ENCODE measurements around the gene GLCE. TPM values are rescaled to one million over a fixed set of nuclear protein-coding genes. Genes with fewer than 3 reads are reported as not detected.
A peak's percentile ranks its signal among the peaks of the same experiment; 100 is the strongest.

GLCE gene
- total and polyA plus RNA-seq, 7 experiments from 2014 or later: 3.0 to 8.8 (median 5.7) TPM

DNA sequence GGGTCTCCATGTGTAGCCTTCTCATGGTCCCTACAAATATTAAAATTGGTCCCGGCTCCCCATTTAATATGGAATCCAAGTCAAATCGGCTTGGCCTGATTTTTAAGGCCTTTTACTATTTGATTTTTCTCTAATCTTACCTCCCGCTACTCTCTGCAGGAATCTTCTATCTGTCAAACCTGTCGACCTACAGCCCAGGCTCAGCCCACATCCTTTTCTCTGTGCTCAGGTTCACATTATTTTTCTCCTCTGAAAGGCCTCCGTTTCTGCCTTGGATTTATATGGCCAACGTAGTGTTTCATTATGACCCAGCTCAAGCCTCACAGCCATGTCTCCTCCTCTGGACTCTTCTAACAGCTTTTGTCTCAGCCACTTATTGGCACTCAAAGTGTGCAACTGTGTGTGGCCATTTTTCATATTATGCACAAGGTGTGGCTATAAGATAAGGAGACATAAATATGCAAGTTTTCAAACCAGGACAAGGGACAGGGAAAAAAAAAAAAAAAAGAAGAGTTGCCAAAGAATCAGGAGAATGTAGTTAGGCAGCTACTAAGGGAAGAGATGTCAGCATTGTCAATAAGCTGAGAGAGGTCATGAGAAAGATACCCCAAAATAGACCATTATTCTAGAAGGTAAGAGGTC is 2.1 kb upstream of the GLCE start:
- POLR2A ChIA-PET: no interaction called here
- peaks cover 5 to 7% of the 10 kb centered on the region in 2 donors for H3K4me1 ChIP-seq (ENCODE audit: control insufficient read depth in 2 of 2, insufficient read depth in 2 of 2, low read length in 2 of 2)
- H3K9me3 ChIP-seq (ENCODE audit: control insufficient read depth in 2 of 3, low read length in 3 of 3): no peaks in the 10 kb centered on the region
- Mint-ChIP-seq H3K4me1 (peaks cover 11 to 18% (median 16%) of the 10 kb centered on the region in 7 donors), H3K27me3 (peaks cover 15 to 52% (median 16%) of the 10 kb centered on the region in 5 donors), H3K9me3 (no peaks in the 10 kb centered on the region), H3K27ac (peak overlapping the region in 2 of 9 donors; percentile 12 to 22), H3K36me3 (no peaks in the 10 kb centered on the region), H3K4me3 (peak overlapping the region in 5 of 10 donors; percentile 18 to 97 (median 68))
- ATAC-seq (no peak), DNase-seq (no peak)
- no peaks in the 10 kb centered on the region for H3K27me3 ChIP-seq (ENCODE audit: control insufficient read depth in 2 of 2, insufficient read depth in 2 of 2, low read length in 2 of 2)
- H3K27ac ChIP-seq (ENCODE audit: low read depth, low read length): no peak overlapping the region
- no peak overlapping the region for H3K4me3 ChIP-seq (ENCODE audit: low read length)
- H3K36me3 ChIP-seq (ENCODE audit: control insufficient read depth in 2 of 3, insufficient read depth in 3 of 3, low read length in 3 of 3): peaks cover 0 to 5% (median 0%) of the 10 kb centered on the region in 3 experiments
- CTCF ChIA-PET: no interaction called here
- intact Hi-C loops (cut with micrococcal nuclease): no loop called here

DNA sequence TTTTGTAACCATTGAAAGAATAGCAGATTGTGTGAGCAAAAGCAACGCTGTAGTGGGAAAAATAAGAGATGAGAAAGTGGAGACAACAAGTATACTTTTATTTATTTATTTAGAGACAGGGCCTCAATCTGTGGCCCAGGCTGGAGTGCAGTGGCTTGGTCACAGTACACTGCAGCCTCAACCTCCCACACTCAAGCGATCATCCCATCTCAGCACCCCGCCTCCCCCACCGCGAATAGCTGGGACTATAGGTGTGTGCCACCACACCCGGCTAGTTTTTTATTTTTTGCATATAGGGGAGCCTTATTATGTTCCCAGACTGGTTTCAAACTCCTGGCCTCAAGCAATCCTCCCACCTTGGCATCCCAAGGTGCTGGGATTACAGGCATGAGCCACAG is 1.6 kb upstream of the GLCE start:
- CTCF ChIA-PET: no interaction called here
- ATAC-seq: no peak
- Histone ChIP-seq H3K4me3 (ENCODE audit: low read length) (no peak overlapping the region), H3K36me3 (ENCODE audit: control insufficient read depth in 2 of 3, insufficient read depth in 3 of 3, low read length in 3 of 3) (peaks cover 0 to 5% (median 0%) of the 10 kb centered on the region in 3 experiments), H3K27ac (ENCODE audit: low read depth, low read length) (no peak overlapping the region), H3K27me3 (ENCODE audit: control insufficient read depth in 2 of 2, insufficient read depth in 2 of 2, low read length in 2 of 2) (no peaks in the 10 kb centered on the region), H3K4me1 (ENCODE audit: control insufficient read depth in 2 of 2, insufficient read depth in 2 of 2, low read length in 2 of 2) (peaks cover 5 to 7% of the 10 kb centered on the region in 2 donors), H3K9me3 (ENCODE audit: control insufficient read depth in 2 of 3, low read length in 3 of 3) (no peaks in the 10 kb centered on the region)
- intact Hi-C loops (cut with micrococcal nuclease): no loop called here
- H3K9me3 Mint-ChIP-seq: no peaks in the 10 kb centered on the region
- peaks cover 11 to 18% (median 16%) of the 10 kb centered on the region in 7 donors for H3K4me1 Mint-ChIP-seq
- DNase-seq: no peak
- POLR2A ChIA-PET: no interaction called here
- peak overlapping the region; percentile 24 to 100 (median 96) for H3K4me3 Mint-ChIP-seq
- H3K27me3 Mint-ChIP-seq: peaks cover 11 to 49% (median 12%) of the 10 kb centered on the region in 5 donors
- peak overlapping the region in 2 of 9 donors; percentile 22 to 81 for H3K27ac Mint-ChIP-seq
- H3K36me3 Mint-ChIP-seq: no peaks in the 10 kb centered on the region

DNA sequence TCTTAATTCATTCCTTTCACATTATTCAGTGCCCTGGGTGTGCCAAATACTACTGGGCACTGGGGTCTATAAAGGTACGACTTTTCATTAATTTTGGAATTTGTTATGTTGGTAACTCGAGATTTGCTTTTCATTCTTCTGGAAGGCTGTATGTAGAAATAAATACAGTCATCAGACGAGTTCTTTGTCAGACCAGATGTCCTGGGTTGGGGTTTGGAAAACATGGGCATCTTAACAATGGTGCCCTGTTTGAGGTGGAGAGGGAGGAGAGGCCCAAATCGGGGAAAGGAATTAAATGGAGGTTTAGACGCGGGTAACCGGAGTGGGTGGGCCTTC is 662 bp upstream of the GLCE start:
- CTCF ChIA-PET: no interaction called here
- POLR2A ChIA-PET: interaction anchor here (0.8 to 1.4 kb wide), 2 partner anchors 12 to 340 kb away, joined by 3 to 4 read pairs; no protein-coding TSS in a partner anchor
- Mint-ChIP-seq H3K27me3 (peaks cover 2 to 42% (median 4%) of the 10 kb centered on the region in 5 donors), H3K4me1 (peaks cover 11 to 18% (median 16%) of the 10 kb centered on the region in 7 donors), H3K36me3 (no peaks in the 10 kb centered on the region), H3K9me3 (no peaks in the 10 kb centered on the region), H3K27ac (peak overlapping the region; percentile 27 to 98 (median 90)), H3K4me3 (peak overlapping the region; percentile 90 to 100 (median 97))
- Histone ChIP-seq H3K36me3 (ENCODE audit: control insufficient read depth in 2 of 3, insufficient read depth in 3 of 3, low read length in 3 of 3) (peaks cover 0 to 5% (median 0%) of the 10 kb centered on the region in 3 experiments), H3K4me1 (ENCODE audit: control insufficient read depth in 2 of 2, insufficient read depth in 2 of 2, low read length in 2 of 2) (peaks cover 5 to 7% of the 10 kb centered on the region in 2 donors), H3K27me3 (ENCODE audit: control insufficient read depth in 2 of 2, insufficient read depth in 2 of 2, low read length in 2 of 2) (no peaks in the 10 kb centered on the region), H3K4me3 (ENCODE audit: low read length) (peak overlapping the region; percentile 92), H3K9me3 (ENCODE audit: control insufficient read depth in 2 of 3, low read length in 3 of 3) (no peaks in the 10 kb centered on the region), H3K27ac (ENCODE audit: low read depth, low read length) (peak overlapping the region; percentile 76)
- intact Hi-C loops (cut with micrococcal nuclease): loop anchor here (1.0 to 10.0 kb wide), 9 partner anchors 100 to 1617 kb away; partner anchors contain the start of genes KIF23 (in 2 of the 2), RPLP1 (in 2 of the 2), CLN6 (in 1 of the 2) and MAP2K5 (in 1 of the 2)
- no peak for DNase-seq
- no peak for ATAC-seq

DNA sequence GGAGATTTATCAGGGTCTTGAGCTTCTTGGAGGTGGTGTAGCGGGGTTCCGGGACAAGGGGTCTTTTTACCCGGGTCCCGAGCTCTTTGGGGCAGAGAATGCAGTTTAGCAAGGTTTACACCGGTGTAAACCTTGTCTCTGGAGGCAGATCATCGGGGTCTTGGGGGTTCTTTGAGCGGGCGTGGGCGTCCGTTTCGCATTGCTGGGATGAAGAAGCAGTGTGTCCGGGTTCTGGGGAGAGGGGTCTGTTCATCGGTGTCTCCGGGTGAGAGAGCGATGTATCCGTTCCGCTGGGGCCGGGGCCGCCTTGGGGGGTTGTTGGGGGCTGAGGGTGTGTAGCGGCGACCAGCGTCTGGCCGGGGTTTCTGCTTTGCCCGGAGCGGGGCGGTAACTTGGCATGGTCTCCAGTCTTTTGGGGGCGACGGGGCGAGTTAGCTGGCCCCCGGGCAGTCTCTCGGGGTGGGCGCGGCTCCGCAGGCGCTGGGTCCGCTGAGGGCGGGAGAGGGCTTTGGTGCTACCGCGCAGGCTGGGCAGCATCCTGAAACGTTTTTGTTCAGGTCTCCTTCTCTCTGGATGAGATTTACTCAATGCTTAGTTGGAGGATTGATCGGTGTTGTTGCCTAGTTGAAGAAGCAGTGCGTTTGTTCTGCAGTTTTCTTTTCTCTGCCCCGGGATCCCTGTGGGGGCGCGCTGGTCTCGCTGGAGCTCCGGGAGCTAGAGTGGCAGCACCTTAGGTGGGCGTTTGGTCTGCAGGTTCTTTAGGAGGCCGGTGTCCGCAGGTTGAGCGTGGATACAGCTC is 843 bp downstream of the GLCE start:
- peaks cover 12 to 26% (median 18%) of the 10 kb centered on the region in 7 donors for H3K4me1 Mint-ChIP-seq
- ATAC-seq (no peak), DNase-seq (peak in 8 of 9 donors; percentile 0 to 32 (median 20))
- intact Hi-C loops (cut with micrococcal nuclease): loop anchor here (1.0 to 10.0 kb wide), 7 partner anchors 104 to 1619 kb away; partner anchors contain the start of genes CLN6 (in 1 of the 2), KIF23 (in 1 of the 2), MAP2K5 (in 1 of the 2) and RPLP1 (in 1 of the 2)
- peak overlapping the region; percentile 92 for H3K4me3 ChIP-seq (ENCODE audit: low read length)
- peak overlapping the region; percentile 63 to 98 (median 90) for H3K27ac Mint-ChIP-seq
- no peaks in the 10 kb centered on the region for H3K36me3 Mint-ChIP-seq
- H3K4me1 ChIP-seq (ENCODE audit: control insufficient read depth in 2 of 2, insufficient read depth in 2 of 2, low read length in 2 of 2): peaks cover 5 to 7% of the 10 kb centered on the region in 2 donors
- peaks cover 0 to 43% (median 0%) of the 10 kb centered on the region in 5 donors for H3K27me3 Mint-ChIP-seq
- H3K27me3 ChIP-seq (ENCODE audit: control insufficient read depth in 2 of 2, insufficient read depth in 2 of 2, low read length in 2 of 2): no peaks in the 10 kb centered on the region
- peak overlapping the region; percentile 76 for H3K27ac ChIP-seq (ENCODE audit: low read depth, low read length)
- H3K9me3 ChIP-seq (ENCODE audit: control insufficient read depth in 2 of 3, low read length in 3 of 3): no peaks in the 10 kb centered on the region
- peak overlapping the region; percentile 90 to 100 (median 97) for H3K4me3 Mint-ChIP-seq
- ChIA-PET POLR2A (interaction anchor here (0.9 to 1.4 kb wide), 3 partner anchors 13 to 341 kb away, joined by 3 to 4 read pairs (median 3); partner anchors contain the start of genes ANP32A and RPLP1), CTCF (no interaction called here)
- no peaks in the 10 kb centered on the region for H3K9me3 Mint-ChIP-seq
- peaks cover 0 to 5% (median 0%) of the 10 kb centered on the region in 3 experiments for H3K36me3 ChIP-seq (ENCODE audit: control insufficient read depth in 2 of 3, insufficient read depth in 3 of 3, low read length in 3 of 3)

DNA sequence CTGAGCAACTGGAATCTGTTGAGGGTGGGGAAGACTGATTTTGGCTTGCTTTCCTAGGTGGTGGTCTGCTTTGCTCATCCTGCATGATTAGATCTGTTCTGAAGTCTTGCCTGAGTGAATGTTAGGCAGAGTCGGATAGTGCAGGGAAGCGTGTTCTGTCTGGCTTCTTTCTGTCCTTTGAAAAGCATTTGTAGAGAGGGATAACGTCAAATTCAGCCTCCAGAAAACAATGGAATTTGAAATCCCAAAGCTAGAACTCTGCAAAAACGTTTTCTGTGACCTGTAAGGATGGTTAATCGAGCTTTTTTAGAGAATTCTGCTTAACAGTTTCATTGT is 1.4 kb downstream of the GLCE start:
- H3K27ac Mint-ChIP-seq: peak overlapping the region in 5 of 9 donors; percentile 11 to 94 (median 86)
- ChIA-PET CTCF (no interaction called here), POLR2A (interaction anchor here (0.6 to 1.0 kb wide), 2 partner anchors 192 to 291 kb away, joined by 4 read pairs; partner anchors contain the start of gene RPLP1)
- H3K4me3 Mint-ChIP-seq: peak overlapping the region; percentile 90 to 100 (median 97)
- H3K27ac ChIP-seq (ENCODE audit: low read depth, low read length): peak overlapping the region; percentile 76
- DNase-seq: no peak
- ATAC-seq: no peak
- H3K27me3 Mint-ChIP-seq: peaks cover 0 to 43% (median 0%) of the 10 kb centered on the region in 5 donors
- no peaks in the 10 kb centered on the region for H3K36me3 Mint-ChIP-seq
- intact Hi-C loops (cut with micrococcal nuclease): loop anchor here (1.0 to 10.0 kb wide), 7 partner anchors 103 to 1620 kb away; partner anchors contain the start of genes CLN6 (in 1 of the 2), KIF23 (in 1 of the 2), MAP2K5 (in 1 of the 2) and RPLP1 (in 1 of the 2)
- H3K9me3 Mint-ChIP-seq: no peaks in the 10 kb centered on the region
- H3K9me3 ChIP-seq (ENCODE audit: control insufficient read depth in 2 of 3, low read length in 3 of 3): no peaks in the 10 kb centered on the region
- peak overlapping the region; percentile 92 for H3K4me3 ChIP-seq (ENCODE audit: low read length)
- H3K4me1 Mint-ChIP-seq: peaks cover 12 to 26% (median 18%) of the 10 kb centered on the region in 7 donors
- H3K27me3 ChIP-seq (ENCODE audit: control insufficient read depth in 2 of 2, insufficient read depth in 2 of 2, low read length in 2 of 2): no peaks in the 10 kb centered on the region
- peaks cover 5 to 7% of the 10 kb centered on the region in 2 donors for H3K4me1 ChIP-seq (ENCODE audit: control insufficient read depth in 2 of 2, insufficient read depth in 2 of 2, low read length in 2 of 2)
- peaks cover 0 to 5% (median 0%) of the 10 kb centered on the region in 3 experiments for H3K36me3 ChIP-seq (ENCODE audit: control insufficient read depth in 2 of 3, insufficient read depth in 3 of 3, low read length in 3 of 3)

DNA sequence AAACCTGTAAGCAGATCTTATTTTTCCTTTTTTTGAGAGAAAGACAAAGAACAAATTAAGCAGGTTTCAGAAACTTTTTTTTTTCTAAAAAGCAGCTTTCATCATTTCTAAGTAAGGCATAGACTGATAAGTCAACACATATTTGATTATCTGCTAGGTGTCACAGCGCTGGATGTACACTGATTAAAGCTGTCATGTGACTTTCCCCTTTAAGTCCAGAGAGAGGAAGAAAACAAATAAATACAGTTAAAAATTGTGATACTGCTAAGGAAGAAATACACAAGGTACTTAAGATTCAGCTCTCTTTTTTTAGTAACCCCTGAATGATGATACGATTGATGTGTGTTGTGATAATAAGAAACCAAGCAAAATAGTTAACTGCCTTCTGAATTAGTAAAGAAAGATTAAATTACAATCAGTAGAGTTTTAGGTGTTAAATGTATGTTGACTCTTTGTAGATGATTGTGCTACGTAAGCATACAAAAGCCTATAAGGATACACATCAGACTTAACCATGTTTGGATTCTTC is 2.8 kb downstream of the GLCE start:
- Mint-ChIP-seq H3K27ac (no peak overlapping the region), H3K36me3 (no peaks in the 10 kb centered on the region), H3K9me3 (no peaks in the 10 kb centered on the region), H3K4me1 (peaks cover 12 to 26% (median 20%) of the 10 kb centered on the region in 7 donors), H3K4me3 (no peak overlapping the region), H3K27me3 (peaks cover 0 to 46% (median 0%) of the 10 kb centered on the region in 5 donors)
- no peaks in the 10 kb centered on the region for H3K9me3 ChIP-seq (ENCODE audit: control insufficient read depth in 2 of 3, low read length in 3 of 3)
- no peak overlapping the region for H3K4me3 ChIP-seq (ENCODE audit: low read length)
- no peak overlapping the region for H3K27ac ChIP-seq (ENCODE audit: low read depth, low read length)
- DNase-seq: no peak
- ATAC-seq: no peak
- CTCF ChIA-PET: no interaction called here
- H3K4me1 ChIP-seq (ENCODE audit: control insufficient read depth in 2 of 2, insufficient read depth in 2 of 2, low read length in 2 of 2): peaks cover 5 to 7% of the 10 kb centered on the region in 2 donors
- H3K27me3 ChIP-seq (ENCODE audit: control insufficient read depth in 2 of 2, insufficient read depth in 2 of 2, low read length in 2 of 2): no peaks in the 10 kb centered on the region
- peaks cover 0 to 5% (median 0%) of the 10 kb centered on the region in 3 experiments for H3K36me3 ChIP-seq (ENCODE audit: control insufficient read depth in 2 of 3, insufficient read depth in 3 of 3, low read length in 3 of 3)
- POLR2A ChIA-PET: no interaction called here
- intact Hi-C loops (cut with micrococcal nuclease): loop anchor here in 1 of 2 donors (5.0 to 10.0 kb wide), 2 partner anchors 938 to 1621 kb away; partner anchors contain the start of genes CLN6 and MAP2K5

All from naive thymus-derived CD4-positive, alpha-beta T cell (primary cell).